ENCODE data around the gene PDIA6.

Gene PDIA6

GRCh38 chr2:10775021-10775780 is 37.4 kb downstream of the PDIA6 start:
- Histone ChIP-seq H3K4me3 (no peak overlapping the region), H3K27ac (no peak overlapping the region)
- DNase-seq (ENCODE audit: low spot score) = no peak
- TF ChIP-seq CTCF (IDR thresholded peaks at IDR 0.05) = no peak

- no peak for TF ChIP-seq CTCF (IDR thresholded peaks at IDR 0.05)
- no peak overlapping the region for H3K27ac ChIP-seq
Observed at GRCh38 chr2:10774394-10774793, 38.2 kb downstream of the PDIA6 start.

GRCh38 chr2:10773821-10774341 is 38.7 kb downstream of the PDIA6 start:
- TF ChIP-seq CTCF (IDR thresholded peaks at IDR 0.05) = no peak
- Histone ChIP-seq H3K4me3 (no peak overlapping the region), H3K27ac (no peak overlapping the region)
- DNase-seq (ENCODE audit: low spot score) = no peak

More at GRCh38 chr2:10774394-10774793, 38.2 kb downstream of the PDIA6 start:
- no peak for DNase-seq (ENCODE audit: low spot score)
- H3K4me3 ChIP-seq = no peak overlapping the region

GRCh38 chr2:10772868-10773215 is 39.7 kb downstream of the PDIA6 start:
- TF ChIP-seq CTCF (IDR thresholded peaks at IDR 0.05) = no peak
- Histone ChIP-seq H3K4me3 (no peak overlapping the region), H3K27ac (no peak overlapping the region)
- no peak for DNase-seq (ENCODE audit: low spot score)

- no peak overlapping the region for H3K4me3 ChIP-seq
- H3K27ac ChIP-seq = no peak overlapping the region
- DNase-seq (ENCODE audit: low spot score) = no peak
- no peak for TF ChIP-seq CTCF (IDR thresholded peaks at IDR 0.05)
Observed at GRCh38 chr2:10772201-10772867, 40.3 kb downstream of the PDIA6 start.

- no peak for TF ChIP-seq CTCF (IDR thresholded peaks at IDR 0.05)
- H3K4me3 ChIP-seq = no peak overlapping the region
Observed at GRCh38 chr2:10771786-10772185, 40.8 kb downstream of the PDIA6 start.

More at GRCh38 chr2:10771786-10772185, 40.8 kb downstream of the PDIA6 start:
- no peak for DNase-seq (ENCODE audit: low spot score)
- no peak overlapping the region for H3K27ac ChIP-seq

Measured in coronary artery (tissue), 2 donors.